BLaER1 treated with 17β-estradiol and CSF1 and Interleukin-3, amounts not matched to agents 10 nM and 100 nM (cell line): Measurements from ENCODE around the gene PCGF2.

ENCODE experiments used
- H3K27ac ChIP-seq, 11 experiments: shearing (Covaris generic); formaldehyde crosslinking; 2 replicates each; pipeline ENCODE4 v1.8.1; 2022
- H3K27me3 ChIP-seq, 11 experiments: shearing (Covaris generic); formaldehyde crosslinking; 2 replicates each; pipeline ENCODE4 v1.8.1; 2022
- H3K36me3 ChIP-seq, 11 experiments: shearing (Covaris generic); formaldehyde crosslinking; 2 replicates each; pipeline ENCODE4 v1.8.1; 2022
- H3K4me1 ChIP-seq, 10 experiments: shearing (Covaris generic); formaldehyde crosslinking; 2 replicates each; pipeline ENCODE4 v1.8.1; 2022
- H3K4me2 ChIP-seq, 11 experiments: shearing (Covaris generic); formaldehyde crosslinking; 2 replicates each; pipeline ENCODE4 v1.8.1; 2022
- H3K4me3 ChIP-seq, 10 experiments: shearing (Covaris generic); formaldehyde crosslinking; 2 replicates each; pipeline ENCODE4 v1.8.1; 2022
- H3K9ac ChIP-seq, 11 experiments: shearing (Covaris generic); formaldehyde crosslinking; 2 replicates each; pipeline ENCODE4 v1.8.1; 2022
- H3K9me3 ChIP-seq, 11 experiments: shearing (Covaris generic); formaldehyde crosslinking; replicated peaks in 1 of 11; 2 replicates each; pipeline ENCODE4 v1.8.1; 2022
- H4K20me1 ChIP-seq, 11 experiments: shearing (Covaris generic); formaldehyde crosslinking; 2 replicates each; pipeline ENCODE4 v1.8.1; 2022
- Cebpa-rat ChIP-seq, 11 experiments: shearing (Covaris generic); IDR thresholded peaks; 2 replicates each; pipeline ENCODE4 v1.8.1; 2022

Gene PCGF2

GRCh38 chr17:38711792-38712571 is 36.2 kb downstream of the PCGF2 start:
- H3K4me3 ChIP-seq = peak overlapping the region in 8 of 10 experiments; percentile 25 to 56 (median 48); a peak in 17 of 20 replicates
- no peaks in the 10 kb centered on the region for H3K27me3 ChIP-seq
- TF ChIP-seq Cebpa-rat (IDR thresholded peaks at IDR 0.05) = no peak
- H3K36me3 ChIP-seq = peaks cover 72 to 86% (median 77%) of the 10 kb centered on the region in 11 experiments
- peaks cover 86 to 100% (median 97%) of the 10 kb centered on the region in 10 experiments for H3K4me1 ChIP-seq
- peak overlapping the region in 10 of 11 experiments; percentile 1 to 97 (median 64); a peak in 18 of 22 replicates for H3K9ac ChIP-seq
- H3K27ac ChIP-seq = peak overlapping the region in 9 of 11 experiments; percentile 46 to 83 (median 73); a peak in 18 of 22 replicates
- H3K4me2 ChIP-seq = peak overlapping the region; percentile 93 to 99 (median 98)
- H3K9me3 ChIP-seq = no peaks in the 10 kb centered on the region
- H4K20me1 ChIP-seq = peaks cover 22 to 75% (median 45%) of the 10 kb centered on the region in 11 experiments; a peak in 18 of 22 replicates

- H3K9ac ChIP-seq = peak overlapping the region in 8 of 11 experiments; percentile 48 to 97 (median 64); a peak in 16 of 22 replicates
- peaks cover 62 to 76% (median 67%) of the 10 kb centered on the region in 11 experiments for H3K36me3 ChIP-seq
These were observed 37.2 kb downstream of the PCGF2 start for GRCh38 chr17:38710985-38711384.

GRCh38 chr17:38710604-38710962 is 37.6 kb downstream of the PCGF2 start:
- Histone ChIP-seq H3K4me3 (peak overlapping the region in 6 of 10 experiments; percentile 25 to 56 (median 50); a peak in 6 of 20 replicates), H4K20me1 (peaks cover 24 to 81% (median 49%) of the 10 kb centered on the region in 11 experiments; a peak in 17 of 22 replicates), H3K27me3 (no peaks in the 10 kb centered on the region), H3K27ac (peak overlapping the region in 8 of 11 experiments; percentile 64 to 83 (median 74); a peak in 11 of 22 replicates), H3K4me2 (peak overlapping the region; percentile 93 to 99 (median 98)), H3K36me3 (peaks cover 58 to 72% (median 63%) of the 10 kb centered on the region in 11 experiments), H3K4me1 (peaks cover 90 to 96% (median 93%) of the 10 kb centered on the region in 10 experiments), H3K9me3 (no peaks in the 10 kb centered on the region), H3K9ac (peak overlapping the region in 8 of 11 experiments; percentile 17 to 97 (median 64); a peak in 16 of 22 replicates)
- TF ChIP-seq Cebpa-rat (IDR thresholded peaks at IDR 0.05) = no peak

More at GRCh38 chr17:38710985-38711384, 37.2 kb downstream of the PCGF2 start:
- peaks cover 93 to 100% (median 97%) of the 10 kb centered on the region in 10 experiments for H3K4me1 ChIP-seq
- TF ChIP-seq Cebpa-rat (IDR thresholded peaks at IDR 0.05) = no peak
- peak overlapping the region in 9 of 11 experiments; percentile 46 to 83 (median 73); a peak in 14 of 22 replicates for H3K27ac ChIP-seq
- peaks cover 24 to 84% (median 49%) of the 10 kb centered on the region in 11 experiments; a peak in 17 of 22 replicates for H4K20me1 ChIP-seq
- peak overlapping the region in 8 of 10 experiments; percentile 25 to 56 (median 48); a peak in 15 of 20 replicates for H3K4me3 ChIP-seq
- peak overlapping the region; percentile 93 to 99 (median 98) for H3K4me2 ChIP-seq
- no peaks in the 10 kb centered on the region for H3K9me3 ChIP-seq
- no peaks in the 10 kb centered on the region for H3K27me3 ChIP-seq

- Histone ChIP-seq H3K4me3 (peak overlapping the region in 3 of 10 experiments; percentile 20 to 54 (median 52); a peak in 3 of 20 replicates), H3K27ac (peak overlapping the region in 8 of 11 experiments; percentile 15 to 83 (median 73); a peak in 15 of 22 replicates), H3K27me3 (no peaks in the 10 kb centered on the region)
These were observed 38.1 kb downstream of the PCGF2 start for GRCh38 chr17:38709864-38710603.

GRCh38 chr17:38709104-38709820 is 38.9 kb downstream of the PCGF2 start:
- Histone ChIP-seq H3K36me3 (peaks cover 49 to 58% (median 50%) of the 10 kb centered on the region in 11 experiments), H4K20me1 (peaks cover 24 to 77% (median 49%) of the 10 kb centered on the region in 11 experiments; a peak in 17 of 22 replicates), H3K27ac (peak overlapping the region in 6 of 11 experiments; percentile 15 to 83 (median 74); a peak in 8 of 22 replicates), H3K27me3 (no peaks in the 10 kb centered on the region), H3K4me2 (peak overlapping the region; percentile 93 to 99 (median 98)), H3K9me3 (no peaks in the 10 kb centered on the region), H3K4me3 (no peak overlapping the region), H3K9ac (peak overlapping the region; percentile 8 to 97 (median 58); a peak in 15 of 22 replicates), H3K4me1 (peaks cover 78 to 86% (median 83%) of the 10 kb centered on the region in 10 experiments)
- TF ChIP-seq Cebpa-rat (IDR thresholded peaks at IDR 0.05) = no peak

More at GRCh38 chr17:38709864-38710603, 38.1 kb downstream of the PCGF2 start:
- H3K9me3 ChIP-seq = no peaks in the 10 kb centered on the region
- peaks cover 24 to 77% (median 49%) of the 10 kb centered on the region in 11 experiments; a peak in 17 of 22 replicates for H4K20me1 ChIP-seq
- no peak for TF ChIP-seq Cebpa-rat (IDR thresholded peaks at IDR 0.05)
- H3K4me2 ChIP-seq = peak overlapping the region; percentile 93 to 99 (median 98)
- peaks cover 85 to 91% (median 87%) of the 10 kb centered on the region in 10 experiments for H3K4me1 ChIP-seq
- peaks cover 57 to 66% (median 58%) of the 10 kb centered on the region in 11 experiments for H3K36me3 ChIP-seq
- H3K9ac ChIP-seq = peak overlapping the region; percentile 8 to 97 (median 58); a peak in 17 of 22 replicates

GRCh38 chr17:38707678-38708351 is 40.3 kb downstream of the PCGF2 start:
- no peaks in the 10 kb centered on the region for H3K9me3 ChIP-seq
- H3K27ac ChIP-seq = peak overlapping the region in 2 of 11 experiments; percentile 16 to 26; a peak in 2 of 22 replicates
- H4K20me1 ChIP-seq = peaks cover 24 to 67% (median 49%) of the 10 kb centered on the region in 11 experiments; a peak in 17 of 22 replicates
- peak overlapping the region; percentile 93 to 99 (median 98) for H3K4me2 ChIP-seq
- H3K9ac ChIP-seq = peak overlapping the region in 7 of 11 experiments; percentile 14 to 99 (median 94); a peak in 9 of 22 replicates
- no peak for TF ChIP-seq Cebpa-rat (IDR thresholded peaks at IDR 0.05)
- H3K36me3 ChIP-seq = peaks cover 35 to 44% (median 35%) of the 10 kb centered on the region in 11 experiments
- peak overlapping the region in 9 of 10 experiments; percentile 75 to 96 (median 91); a peak in 13 of 20 replicates for H3K4me3 ChIP-seq
- H3K4me1 ChIP-seq = peaks cover 63 to 86% (median 84%) of the 10 kb centered on the region in 10 experiments
- no peaks in the 10 kb centered on the region for H3K27me3 ChIP-seq

GRCh38 chr17:38706505-38707216 is 41.5 kb downstream of the PCGF2 start:
- Histone ChIP-seq H3K4me2 (peak overlapping the region; percentile 93 to 99 (median 98)), H3K9ac (peak overlapping the region; percentile 85 to 99 (median 97)), H3K9me3 (no peaks in the 10 kb centered on the region), H3K36me3 (peaks cover 27 to 35% (median 30%) of the 10 kb centered on the region in 11 experiments), H4K20me1 (peaks cover 24 to 57% (median 49%) of the 10 kb centered on the region in 11 experiments; a peak in 17 of 22 replicates), H3K27me3 (no peaks in the 10 kb centered on the region), H3K27ac (peak overlapping the region in 10 of 11 experiments; percentile 54 to 99 (median 96); a peak in 19 of 22 replicates), H3K4me3 (peak overlapping the region; percentile 75 to 96 (median 90)), H3K4me1 (peaks cover 53 to 83% (median 80%) of the 10 kb centered on the region in 10 experiments)
- no peak for TF ChIP-seq Cebpa-rat (IDR thresholded peaks at IDR 0.05)
